HUES48 (cell line): ENCODE results near the gene RANBP17.

Source experiments
- H3K27ac ChIP-seq: one replicate; pipeline ENCODE4 v1.7.0; 2013; ENCODE audit warnings: low read depth, low read length, inconsistent platforms
- H3K27me3 ChIP-seq: 2 replicates; pipeline ENCODE4 v1.6.1; 2013; ENCODE audit warnings: mild to moderate bottlenecking, low read length; ENCODE audit not compliant: control insufficient read depth, insufficient read depth
- H3K36me3 ChIP-seq: 2 replicates; pipeline ENCODE4 v1.6.1; 2013; ENCODE audit warnings: low read length; ENCODE audit not compliant: control insufficient read depth, insufficient read depth
- H3K4me1 ChIP-seq: 2 replicates; pipeline ENCODE4 v1.6.1; 2013; ENCODE audit warnings: mild to moderate bottlenecking, low read length; ENCODE audit not compliant: control insufficient read depth, insufficient read depth
- H3K4me3 ChIP-seq: 2 replicates; pipeline ENCODE4 v1.5.1; 2013; ENCODE audit warnings: mild to moderate bottlenecking, low read depth, low read length
- H3K9ac ChIP-seq: 2 replicates; pipeline ENCODE4 v1.6.1; 2013; ENCODE audit warnings: mild to moderate bottlenecking, low read depth, low read length, moderate library complexity
- H3K9me3 ChIP-seq: 2 replicates; pipeline ENCODE4 v1.6.1; 2013; ENCODE audit warnings: low read length; ENCODE audit not compliant: control insufficient read depth, insufficient read depth

The RANBP17 gene

DNA sequence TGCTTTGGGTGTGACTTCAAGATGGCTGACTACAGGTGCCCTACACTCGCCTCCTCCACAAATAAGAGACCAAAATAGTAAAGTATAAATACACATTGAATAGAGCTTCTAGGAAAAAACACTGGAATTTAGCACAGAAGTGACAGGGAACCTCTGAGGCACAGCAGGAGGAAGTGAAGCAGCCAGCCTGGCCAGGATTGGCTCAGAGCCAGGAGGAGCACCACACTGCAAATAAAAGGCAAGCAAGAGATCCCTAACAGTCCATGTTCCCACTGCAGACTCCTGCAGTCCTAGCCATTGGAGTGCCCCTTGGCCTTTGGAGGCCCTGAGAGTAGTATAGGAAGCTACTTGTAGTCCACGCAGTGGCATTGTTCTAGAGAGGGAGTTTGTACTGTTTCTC, 260.6 kb downstream of the RANBP17 start:
- no peaks in the 10 kb centered on the region for H3K9me3 ChIP-seq
- H3K36me3 ChIP-seq = no peaks in the 10 kb centered on the region
- H3K27me3 ChIP-seq = no peaks in the 10 kb centered on the region
- no peaks in the 10 kb centered on the region for H3K4me1 ChIP-seq
- no peak overlapping the region for H3K4me3 ChIP-seq
- H3K27ac ChIP-seq = no peak overlapping the region
- H3K9ac ChIP-seq = no peak overlapping the region

DNA sequence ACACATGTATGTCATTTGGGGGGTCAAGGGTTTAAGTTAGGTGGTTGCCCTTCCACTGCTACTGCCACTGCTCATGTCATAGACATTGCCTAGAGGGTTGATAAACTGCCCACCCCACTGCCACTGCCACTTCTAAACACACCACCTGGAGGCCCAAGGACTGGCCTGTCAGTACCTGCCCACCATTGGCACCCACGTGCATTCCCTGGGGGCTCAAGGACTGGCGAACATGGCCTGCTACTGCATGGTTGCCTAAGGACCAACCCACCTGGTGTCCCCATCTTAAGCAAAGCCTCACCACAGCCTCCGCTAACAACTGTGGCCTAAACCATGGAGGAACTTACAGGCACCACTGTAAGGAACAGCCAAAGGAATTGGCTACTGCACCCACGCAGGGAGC, 261.6 kb downstream of the RANBP17 start:
- Histone ChIP-seq H3K36me3 (no peaks in the 10 kb centered on the region), H3K27me3 (no peaks in the 10 kb centered on the region), H3K9me3 (no peaks in the 10 kb centered on the region), H3K9ac (no peak overlapping the region), H3K27ac (no peak overlapping the region), H3K4me1 (no peaks in the 10 kb centered on the region), H3K4me3 (no peak overlapping the region)

DNA sequence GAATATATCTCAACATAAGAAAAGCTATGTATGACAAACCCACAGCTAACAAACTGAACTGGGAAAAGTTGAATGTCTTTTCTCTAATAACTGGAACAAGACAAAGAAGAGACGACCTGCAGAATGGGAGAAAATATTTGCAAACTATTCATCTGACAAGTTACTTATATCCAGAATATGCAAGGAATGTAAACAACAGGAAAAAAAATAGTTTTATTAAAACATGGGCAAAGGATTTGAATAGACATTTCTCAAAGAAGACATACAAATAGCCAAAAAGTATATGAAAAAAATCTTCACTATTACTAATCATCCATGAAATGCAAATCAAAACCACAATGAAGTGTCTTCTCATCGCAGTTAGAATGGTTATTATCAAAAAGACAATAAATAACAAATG, 265.5 kb downstream of the RANBP17 start:
- H3K4me1 ChIP-seq = no peaks in the 10 kb centered on the region
- H3K36me3 ChIP-seq = no peaks in the 10 kb centered on the region
- H3K9ac ChIP-seq = no peak overlapping the region
- H3K27me3 ChIP-seq = no peaks in the 10 kb centered on the region
- H3K27ac ChIP-seq = no peak overlapping the region
- H3K9me3 ChIP-seq = no peaks in the 10 kb centered on the region
- no peak overlapping the region for H3K4me3 ChIP-seq

DNA sequence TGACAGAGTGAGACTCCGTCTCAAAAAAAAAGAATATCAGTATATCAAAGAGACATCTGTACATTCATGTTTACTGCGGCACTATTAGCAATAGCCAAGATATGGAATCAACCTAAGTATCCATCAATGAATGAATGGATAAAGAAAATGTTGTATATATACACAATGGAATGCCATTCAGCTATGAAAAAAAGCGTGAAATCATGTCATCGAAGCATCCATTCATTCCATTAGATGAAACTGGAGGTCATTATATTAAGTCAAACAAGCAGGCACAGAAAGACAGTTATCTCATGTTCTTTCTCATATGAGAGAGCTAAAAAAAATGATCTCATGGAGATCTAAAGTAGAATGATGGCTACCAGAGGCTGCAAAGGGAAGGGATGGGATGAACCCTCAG, 266.3 kb downstream of the RANBP17 start:
- Histone ChIP-seq H3K27ac (no peak overlapping the region), H3K4me1 (no peaks in the 10 kb centered on the region), H3K36me3 (no peaks in the 10 kb centered on the region), H3K9me3 (no peaks in the 10 kb centered on the region), H3K9ac (no peak overlapping the region), H3K4me3 (no peak overlapping the region), H3K27me3 (no peaks in the 10 kb centered on the region)

DNA sequence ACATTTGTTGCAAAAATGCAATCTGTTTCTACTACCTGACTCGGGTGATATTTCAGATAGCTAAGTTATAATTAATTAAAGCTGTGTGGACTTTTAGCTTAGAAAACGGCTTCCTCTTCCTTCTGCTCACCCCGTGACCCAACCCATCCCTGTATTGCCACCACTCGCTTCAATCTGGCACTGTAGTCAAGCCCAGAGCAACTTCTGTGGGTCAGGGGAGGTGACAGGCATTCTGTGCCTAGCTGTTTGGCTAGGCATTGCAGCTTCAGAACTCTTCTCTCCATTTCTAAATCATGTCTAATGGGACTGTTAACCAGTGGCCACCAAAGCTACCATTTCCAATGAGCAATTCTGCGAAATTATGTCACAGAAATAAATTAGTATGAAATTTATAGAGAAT, 267.5 kb downstream of the RANBP17 start:
- no peaks in the 10 kb centered on the region for H3K4me1 ChIP-seq
- no peaks in the 10 kb centered on the region for H3K9me3 ChIP-seq
- no peak overlapping the region for H3K9ac ChIP-seq
- H3K27ac ChIP-seq = no peak overlapping the region
- no peaks in the 10 kb centered on the region for H3K36me3 ChIP-seq
- H3K4me3 ChIP-seq = no peak overlapping the region
- no peaks in the 10 kb centered on the region for H3K27me3 ChIP-seq

DNA sequence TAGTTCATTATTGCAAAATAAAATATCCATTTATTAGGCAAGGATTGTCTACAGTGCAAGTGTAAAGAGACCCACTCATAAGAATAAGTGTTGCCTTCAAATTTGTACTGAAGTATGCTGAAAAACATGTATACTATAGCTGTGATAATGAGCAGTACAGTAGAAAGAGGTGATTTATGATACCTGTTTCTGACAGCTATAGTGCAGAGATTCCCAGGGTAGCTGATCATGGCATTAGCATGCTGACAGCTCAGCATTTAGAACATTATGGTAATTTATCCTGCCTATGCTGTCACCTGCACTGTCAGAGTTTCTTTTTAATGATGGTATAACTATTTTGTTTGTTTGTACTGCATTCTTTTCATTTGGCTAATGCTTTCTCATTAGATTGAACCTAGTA, 269.7 kb downstream of the RANBP17 start:
- no peak overlapping the region for H3K4me3 ChIP-seq

DNA sequence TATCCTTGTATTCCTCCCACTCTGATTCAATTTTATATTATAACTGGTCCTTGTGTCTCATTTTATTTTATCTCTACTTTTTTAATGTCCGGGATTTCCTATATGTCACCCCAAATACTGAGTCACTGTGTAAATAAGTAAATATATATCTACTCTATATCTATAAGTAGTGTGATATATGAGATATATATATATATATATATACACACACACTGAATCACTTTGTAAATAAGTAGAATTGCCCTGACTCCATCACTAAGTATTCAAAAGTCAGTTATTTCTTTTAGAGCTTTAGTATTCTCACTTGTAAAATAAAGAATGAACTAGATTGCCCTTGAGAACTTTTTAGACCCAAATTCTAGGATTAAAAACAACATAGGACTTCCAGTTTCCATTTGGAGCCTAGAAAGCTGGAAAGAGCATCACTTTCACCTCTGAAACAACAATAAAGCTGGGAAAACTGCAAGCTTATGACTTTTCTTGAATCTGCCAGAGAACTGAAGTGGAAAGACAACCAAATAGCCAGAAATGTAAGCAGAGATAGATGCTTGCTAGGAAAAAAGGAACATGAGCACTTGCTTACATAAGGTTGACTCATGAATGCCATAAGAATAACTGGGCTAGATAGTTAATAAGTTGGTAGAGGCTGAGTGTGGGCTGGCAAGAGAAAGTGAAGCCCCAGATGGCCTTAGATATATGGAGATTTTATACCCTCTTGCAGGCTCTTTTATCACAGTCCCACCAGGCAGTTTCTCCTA, 276.1 kb downstream of the RANBP17 start:
- H3K27ac ChIP-seq = no peak overlapping the region
- H3K9ac ChIP-seq = no peak overlapping the region
- no peak overlapping the region for H3K4me3 ChIP-seq
- H3K27me3 ChIP-seq = no peaks in the 10 kb centered on the region
- no peaks in the 10 kb centered on the region for H3K36me3 ChIP-seq
- no peaks in the 10 kb centered on the region for H3K4me1 ChIP-seq
- no peaks in the 10 kb centered on the region for H3K9me3 ChIP-seq

More for the DNA sequence above, 269.7 kb downstream of the RANBP17 start:
- Histone ChIP-seq H3K27me3 (no peaks in the 10 kb centered on the region), H3K9ac (no peak overlapping the region), H3K9me3 (no peaks in the 10 kb centered on the region), H3K27ac (no peak overlapping the region), H3K36me3 (no peaks in the 10 kb centered on the region), H3K4me1 (no peaks in the 10 kb centered on the region)

DNA sequence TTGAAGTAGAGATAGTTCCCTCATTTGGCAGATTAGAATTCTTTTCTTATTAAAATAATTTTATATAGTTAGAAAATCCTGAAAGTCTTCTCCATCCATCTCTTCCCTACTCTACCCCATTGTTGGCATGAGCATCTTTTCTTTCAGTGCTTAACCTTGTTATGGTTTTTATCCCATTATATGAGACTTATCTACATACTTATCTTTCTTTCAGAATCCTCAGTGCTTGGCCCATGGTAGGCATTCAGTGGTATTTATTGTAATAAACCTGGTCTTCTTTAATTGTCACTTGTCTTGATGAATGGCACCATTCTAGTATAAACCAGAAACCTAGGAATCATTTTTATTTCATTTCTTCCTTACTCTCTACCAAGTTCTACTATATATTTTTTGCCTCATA, 277.4 kb downstream of the RANBP17 start:
- H3K4me3 ChIP-seq = no peak overlapping the region
- no peaks in the 10 kb centered on the region for H3K4me1 ChIP-seq
- H3K9ac ChIP-seq = no peak overlapping the region
- H3K36me3 ChIP-seq = no peaks in the 10 kb centered on the region
- no peaks in the 10 kb centered on the region for H3K9me3 ChIP-seq
- no peak overlapping the region for H3K27ac ChIP-seq
- no peaks in the 10 kb centered on the region for H3K27me3 ChIP-seq

DNA sequence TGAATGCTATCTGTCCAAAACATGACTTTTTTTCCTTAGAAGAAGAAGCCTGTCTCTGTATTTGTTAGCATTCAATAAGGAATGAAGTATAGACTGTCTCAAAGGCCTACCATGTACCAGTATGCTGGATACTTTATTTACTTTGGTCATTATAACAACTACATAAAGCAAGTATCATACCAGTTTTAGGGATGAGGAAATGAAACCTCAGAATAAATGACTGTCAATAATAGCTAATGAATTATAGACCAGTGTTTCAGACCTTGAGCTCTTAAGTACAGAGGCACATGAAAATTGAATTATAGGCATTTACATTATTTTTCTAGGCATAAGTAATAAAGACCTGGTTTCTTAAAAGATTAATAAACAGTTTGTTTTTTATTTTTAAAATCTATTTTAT, 280.8 kb downstream of the RANBP17 start:
- Histone ChIP-seq H3K36me3 (no peaks in the 10 kb centered on the region), H3K9me3 (no peaks in the 10 kb centered on the region)

DNA sequence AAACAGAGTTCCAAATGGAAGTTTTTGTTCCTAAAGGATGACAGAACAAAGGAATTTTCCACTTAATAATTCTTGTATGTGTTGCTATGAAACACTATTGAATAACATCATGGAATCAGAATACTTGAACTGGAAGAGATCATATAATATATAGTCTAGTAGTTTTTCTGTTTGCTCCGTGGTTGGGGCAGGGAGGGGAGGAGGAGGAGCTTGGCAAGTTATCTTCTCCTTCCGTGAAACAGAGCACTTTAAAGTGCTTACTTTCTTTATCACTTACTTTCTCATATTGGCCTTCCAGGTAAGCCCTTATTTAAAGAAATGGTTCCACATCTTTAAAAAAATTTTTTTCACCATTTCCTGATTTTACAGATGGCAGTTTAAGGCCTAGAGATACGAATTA, 281.4 kb downstream of the RANBP17 start:
- Histone ChIP-seq H3K27ac (no peak overlapping the region), H3K9me3 (no peaks in the 10 kb centered on the region), H3K36me3 (no peaks in the 10 kb centered on the region), H3K4me3 (no peak overlapping the region), H3K4me1 (no peaks in the 10 kb centered on the region), H3K9ac (no peak overlapping the region), H3K27me3 (no peaks in the 10 kb centered on the region)

More for the DNA sequence above, 280.8 kb downstream of the RANBP17 start:
- H3K27me3 ChIP-seq = no peaks in the 10 kb centered on the region
- no peak overlapping the region for H3K27ac ChIP-seq
- H3K9ac ChIP-seq = no peak overlapping the region
- no peaks in the 10 kb centered on the region for H3K4me1 ChIP-seq
- H3K4me3 ChIP-seq = no peak overlapping the region

DNA sequence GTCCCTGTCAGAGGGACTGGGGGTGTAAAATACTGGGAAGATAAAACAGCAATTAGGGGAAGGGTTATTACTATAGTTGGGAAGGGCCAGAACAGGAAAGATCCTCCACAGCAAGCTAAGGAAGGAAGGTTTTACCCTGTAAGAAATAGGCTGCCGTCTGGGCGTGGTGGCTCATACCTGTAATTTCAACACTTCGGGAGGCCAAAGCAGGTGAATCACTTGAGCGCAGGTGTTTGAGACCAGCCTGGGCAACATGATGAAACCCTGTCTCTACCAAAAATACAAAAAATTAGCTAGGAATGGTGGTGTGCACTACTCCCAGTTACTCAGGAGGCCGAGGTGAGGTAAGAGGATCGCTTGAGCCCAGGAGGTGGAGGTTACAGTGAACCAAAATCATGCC, 282.1 kb downstream of the RANBP17 start:
- no peak overlapping the region for H3K9ac ChIP-seq
- H3K27ac ChIP-seq = no peak overlapping the region
- no peaks in the 10 kb centered on the region for H3K36me3 ChIP-seq
- H3K27me3 ChIP-seq = no peaks in the 10 kb centered on the region
- no peaks in the 10 kb centered on the region for H3K9me3 ChIP-seq
- H3K4me3 ChIP-seq = no peak overlapping the region
- no peaks in the 10 kb centered on the region for H3K4me1 ChIP-seq
